Mucosa of descending colon (tissue), 3 donors: ENCODE measurements around the gene RPS6KA4. TPM values are rescaled to one million over a fixed set of nuclear protein-coding genes. Genes with fewer than 3 reads are reported as not detected.

Source experiments
- ATAC-seq: fragments of 200-7000 bp; cut with Tn5 transposase; one replicate; pipeline ENCODE4 v1.9.1; 2020; ENCODE audit warnings: mild to moderate bottlenecking, moderate library complexity
- DNase-seq, 3 donors: peaks; one replicate each; pipeline ENCODE4 v3.0.0-alpha.2; 2020
- H3K36me3 ChIP-seq: fragments of 200-600 bp; one replicate; pipeline ENCODE4 v1.8.0; 2021; ENCODE audit warnings: low read depth, mild to moderate bottlenecking
- H3K4me1 ChIP-seq: fragments of 200-600 bp; one replicate; pipeline ENCODE4 v1.8.0; 2021; ENCODE audit warnings: low read depth, mild to moderate bottlenecking
- H3K4me3 ChIP-seq: fragments of 200-600 bp; one replicate; pipeline ENCODE4 v1.8.0; 2021; ENCODE audit warnings: mild to moderate bottlenecking
- H3K9me3 ChIP-seq: fragments of 200-600 bp; one replicate; pipeline ENCODE4 v1.8.0; 2021; ENCODE audit warnings: mild to moderate bottlenecking
- intact Hi-C, 2 donors: fragments of 100-400 bp; cut with DNase I in 1 of 2; cut with micrococcal nuclease in 1 of 2; formaldehyde crosslinking; loops; one replicate each; pipeline versions ENCODE4 v1.11.0 to v1.11.1; 2022; cut with DNase I, micrococcal nuclease
- total RNA-seq, 3 donors: library from RNA; stranded (reverse); fragmentation: NEBNext Ultra II Directional in 2 of 3; extraction: Animal tissue kit (Norgen Biotek cat#: 25700) in 2 of 3; gene quantifications; one replicate each; pipeline versions ENCODE4 v1.2.1 to v1.2.4, GENCODE V29; 2021 to 2023
- TF ChIP-seq, protein P1 (sequence below): fragments of 200-600 bp; IDR thresholded peaks from one replicate; pipeline ENCODE4 v1.8.0; 2022; ENCODE audit warnings: antibody characterized with exemption, mild to moderate bottlenecking
- donor health status: DM: no; HTN: no; CAD: no; lungs with moderate emphysema.
- donor health status: DM: no; HTN: no; CAD: no.
- donor health status: DM: no; HTN: yes; CAD: no.

Gene RPS6KA4
- total RNA-seq, 3 donors from 2014 or later = 33.6 to 39.8 (median 36.5) TPM

DNA sequence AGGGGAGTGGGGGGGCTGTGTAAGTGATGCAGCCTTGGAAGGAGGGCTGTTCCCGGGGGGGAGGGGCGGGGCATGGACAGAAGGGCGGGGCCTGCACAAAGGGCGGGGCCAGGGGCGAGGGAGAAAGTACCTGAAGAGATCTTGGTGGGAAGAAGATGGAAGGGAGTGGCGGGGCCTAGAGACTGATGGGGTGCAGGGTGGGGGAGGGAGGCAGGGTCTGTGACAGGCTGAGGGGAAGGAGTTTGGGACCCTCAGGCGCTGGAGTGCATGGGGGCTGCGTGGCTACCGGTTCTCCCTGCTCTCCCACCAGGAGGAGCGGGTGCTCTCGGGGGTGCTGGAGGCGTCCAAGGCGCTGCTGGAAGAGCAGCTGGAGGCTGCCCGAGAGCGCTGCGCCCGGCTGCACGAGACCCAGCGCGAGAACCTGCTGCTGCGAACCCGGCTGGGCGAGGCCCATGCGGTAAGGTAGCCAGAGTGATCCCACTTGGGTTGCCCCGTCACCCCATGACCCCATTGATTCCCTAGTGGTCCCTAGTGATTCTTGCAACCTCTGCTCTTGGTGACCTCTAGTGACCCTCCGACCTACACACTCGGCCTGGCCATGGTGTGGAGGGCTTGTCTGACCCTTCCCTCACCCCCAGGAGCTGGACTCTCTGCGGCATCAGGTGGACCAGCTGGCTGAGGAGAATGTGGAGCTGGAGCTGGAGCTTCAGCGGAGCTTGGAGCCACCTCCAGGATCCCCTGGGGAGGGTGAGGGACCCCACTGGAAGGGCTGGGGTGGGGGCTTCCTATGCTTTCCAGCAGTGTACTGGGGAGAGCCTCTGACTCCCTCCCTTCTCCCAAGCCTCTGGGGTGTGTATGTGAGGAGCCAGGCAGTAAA lies 15.9 kb upstream of the RPS6KA4 start:
- Histone ChIP-seq H3K4me1 (peaks cover 12% of the 10 kb centered on the region), H3K36me3 (no peaks in the 10 kb centered on the region), H3K4me3 (no peak overlapping the region), H3K9me3 (no peaks in the 10 kb centered on the region)
- peak; percentile 40 for ATAC-seq
- DNase-seq = peak in 2 of 3 donors; percentile 42 to 73
- intact Hi-C loops = no loop called here
- TF ChIP-seq, protein P1, sequence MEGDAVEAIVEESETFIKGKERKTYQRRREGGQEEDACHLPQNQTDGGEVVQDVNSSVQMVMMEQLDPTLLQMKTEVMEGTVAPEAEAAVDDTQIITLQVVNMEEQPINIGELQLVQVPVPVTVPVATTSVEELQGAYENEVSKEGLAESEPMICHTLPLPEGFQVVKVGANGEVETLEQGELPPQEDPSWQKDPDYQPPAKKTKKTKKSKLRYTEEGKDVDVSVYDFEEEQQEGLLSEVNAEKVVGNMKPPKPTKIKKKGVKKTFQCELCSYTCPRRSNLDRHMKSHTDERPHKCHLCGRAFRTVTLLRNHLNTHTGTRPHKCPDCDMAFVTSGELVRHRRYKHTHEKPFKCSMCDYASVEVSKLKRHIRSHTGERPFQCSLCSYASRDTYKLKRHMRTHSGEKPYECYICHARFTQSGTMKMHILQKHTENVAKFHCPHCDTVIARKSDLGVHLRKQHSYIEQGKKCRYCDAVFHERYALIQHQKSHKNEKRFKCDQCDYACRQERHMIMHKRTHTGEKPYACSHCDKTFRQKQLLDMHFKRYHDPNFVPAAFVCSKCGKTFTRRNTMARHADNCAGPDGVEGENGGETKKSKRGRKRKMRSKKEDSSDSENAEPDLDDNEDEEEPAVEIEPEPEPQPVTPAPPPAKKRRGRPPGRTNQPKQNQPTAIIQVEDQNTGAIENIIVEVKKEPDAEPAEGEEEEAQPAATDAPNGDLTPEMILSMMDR = no peak

- TF ChIP-seq, protein P1 = no peak
- ATAC-seq (no peak), DNase-seq (peak in 2 of 3 donors; percentile 62 to 68)
- peaks cover 12% of the 10 kb centered on the region for H3K4me1 ChIP-seq
- no peaks in the 10 kb centered on the region for H3K36me3 ChIP-seq
- intact Hi-C loops = no loop called here
- no peaks in the 10 kb centered on the region for H3K9me3 ChIP-seq
- H3K4me3 ChIP-seq = no peak overlapping the region
Observed at GRCh38 chr11:64343767-64344559, 15.0 kb upstream of the RPS6KA4 start.

DNA sequence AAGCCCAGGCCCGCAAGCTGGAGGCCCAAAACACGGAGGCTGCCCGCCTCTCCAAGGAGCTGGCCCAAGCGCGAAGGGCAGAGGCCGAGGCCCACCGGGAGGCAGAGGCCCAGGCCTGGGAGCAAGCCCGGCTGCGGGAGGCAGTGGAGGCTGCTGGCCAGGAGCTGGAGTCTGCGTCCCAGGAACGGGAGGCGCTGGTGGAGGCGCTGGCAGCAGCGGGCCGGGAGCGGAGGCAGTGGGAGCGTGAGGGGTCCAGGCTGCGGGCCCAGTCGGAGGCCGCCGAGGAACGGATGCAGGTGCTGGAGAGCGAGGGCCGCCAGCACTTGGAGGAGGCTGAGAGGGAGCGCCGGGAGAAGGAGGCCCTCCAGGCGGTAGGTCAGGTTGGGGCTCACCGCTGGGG lies 14.2 kb upstream of the RPS6KA4 start:
- Histone ChIP-seq H3K36me3 (no peaks in the 10 kb centered on the region), H3K4me1 (peaks cover 12% of the 10 kb centered on the region), H3K9me3 (no peaks in the 10 kb centered on the region), H3K4me3 (no peak overlapping the region)
- TF ChIP-seq, protein P1 = no peak
- intact Hi-C loops = no loop called here
- DNase-seq (no peak), ATAC-seq (no peak)

GRCh38 chr11:64347193-64347867 lies 11.6 kb upstream of the RPS6KA4 start:
- no peak for ATAC-seq
- DNase-seq = peak in 1 of 3 donors; percentile 24
- peaks cover 7% of the 10 kb centered on the region for H3K4me1 ChIP-seq
- no peak overlapping the region for H3K4me3 ChIP-seq
- intact Hi-C loops = no loop called here
- no peaks in the 10 kb centered on the region for H3K36me3 ChIP-seq
- no peaks in the 10 kb centered on the region for H3K9me3 ChIP-seq
- TF ChIP-seq, protein P1 = no peak

- H3K9me3 ChIP-seq = no peaks in the 10 kb centered on the region
- H3K4me1 ChIP-seq = no peaks in the 10 kb centered on the region
- ATAC-seq (peak; percentile 36), DNase-seq (peak in 1 of 3 donors; percentile 33)
- H3K4me3 ChIP-seq = no peak overlapping the region
- H3K36me3 ChIP-seq = no peaks in the 10 kb centered on the region
- TF ChIP-seq, protein P1 = no peak
- intact Hi-C loops = no loop called here
Observed at GRCh38 chr11:64348383-64349024, 10.5 kb upstream of the RPS6KA4 start.
